HG03378 (cell line): ENCODE data around the gene PBLD.
"Not testable (repeated sequence)": the region's sequence is repeated elsewhere in the genome, so short reads cannot be mapped to it uniquely, and the experiment has no call there.

Experiments
- ATAC-seq: cut with Tn5 transposase; IDR thresholded peaks from one replicate; pipeline ENCODE4 v1.9.1; 2021; ENCODE audit warnings: mild to moderate bottlenecking, moderate library complexity; ENCODE audit not compliant: unreplicated experiment

PBLD gene

GRCh38 chr10:68284062-68285001 is 48.4 kb downstream of the PBLD start:
- ATAC-seq, result no peak

GRCh38 chr10:68280758-68281157 is 52.0 kb downstream of the PBLD start:
- ATAC-seq, result no peak

DNA sequence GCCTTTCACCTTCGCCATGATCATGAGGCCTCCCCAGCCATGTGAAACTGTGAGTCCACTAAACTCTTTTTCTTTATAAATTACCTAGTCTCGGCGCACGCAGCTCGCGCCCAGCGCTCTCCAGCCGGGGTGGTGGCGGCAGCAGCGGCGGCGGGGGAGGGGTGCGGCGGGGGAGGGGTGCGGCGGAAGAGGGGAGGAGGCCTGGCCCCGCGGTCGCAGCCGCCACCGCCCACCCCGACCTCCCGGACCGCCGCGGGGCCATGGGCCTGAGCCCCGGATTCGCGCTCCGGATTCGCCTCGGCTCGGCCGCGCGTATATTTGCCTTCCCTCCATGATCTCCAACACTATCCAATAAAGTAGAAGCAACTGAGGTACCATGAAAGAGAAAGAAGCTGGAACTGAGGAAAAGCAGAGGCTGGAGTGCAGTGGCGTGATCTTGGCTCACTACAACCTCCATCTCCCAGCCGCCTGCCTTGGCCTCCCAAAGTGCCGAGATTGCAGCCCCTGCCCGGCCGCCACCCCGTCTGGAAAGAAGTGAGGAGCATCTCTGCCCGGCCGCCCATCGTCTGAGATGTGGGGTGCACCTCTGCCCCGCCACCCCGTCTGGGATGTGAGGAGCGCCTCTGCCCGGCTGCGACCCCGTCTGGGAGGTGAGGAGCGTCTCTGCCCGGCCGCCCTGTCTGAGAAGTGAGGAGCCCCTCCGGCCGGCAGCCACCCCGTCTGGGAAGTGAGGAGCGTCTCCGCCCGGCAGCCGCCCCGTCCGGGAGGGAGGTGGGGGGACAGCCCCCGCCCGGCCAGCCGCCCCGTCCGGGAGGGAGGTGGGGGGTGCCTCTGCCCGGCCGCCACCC is 53.6 kb downstream of the PBLD start:
- ATAC-seq, result not testable (repeated sequence)

GRCh38 chr10:68277814-68278213 is 54.9 kb downstream of the PBLD start:
- not testable (repeated sequence) for ATAC-seq

DNA sequence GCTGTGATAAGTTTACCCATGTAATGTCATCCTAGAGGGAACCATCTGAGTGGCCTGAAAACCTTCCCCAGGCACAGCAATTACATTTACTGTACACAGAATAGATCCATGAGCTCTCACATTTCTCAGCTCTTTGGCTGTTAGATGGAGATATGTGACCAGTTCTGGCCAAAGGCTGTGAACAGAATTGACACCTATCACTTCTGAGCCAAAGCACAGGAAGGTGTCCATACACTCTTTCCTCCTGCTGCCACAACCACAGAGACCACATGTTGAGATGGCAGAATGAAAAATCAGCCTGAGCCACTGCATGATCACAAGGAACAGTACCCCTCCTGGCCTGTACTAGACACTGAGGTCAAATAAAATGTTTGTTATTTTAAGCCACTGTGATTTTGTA is 56.5 kb downstream of the PBLD start:
- ATAC-seq, result no peak

DNA sequence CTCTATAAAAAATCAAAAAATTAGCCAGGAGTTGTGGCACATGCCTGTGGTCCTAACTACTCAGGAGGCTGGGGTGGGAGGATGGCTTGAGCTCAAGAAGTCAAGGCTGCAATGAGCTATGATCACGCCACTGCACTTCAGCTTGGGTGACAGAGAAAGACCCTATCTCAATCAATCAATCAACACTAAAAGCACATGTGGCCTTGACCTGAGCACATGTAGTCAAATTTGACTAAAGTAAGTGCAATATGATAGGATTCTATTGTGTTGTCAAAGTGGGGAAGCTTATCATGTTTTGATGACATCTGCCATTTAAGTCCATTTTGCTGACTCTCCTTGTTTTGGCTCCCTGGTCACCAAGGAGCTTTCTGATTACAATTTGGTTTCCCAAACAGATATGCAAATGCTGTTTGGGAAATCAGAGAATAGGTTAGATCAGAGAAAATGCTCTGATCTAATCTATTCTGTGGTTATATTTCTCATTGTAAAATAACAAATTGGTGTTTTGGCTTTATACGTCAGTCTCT is 57.1 kb downstream of the PBLD start:
- ATAC-seq, result no peak

DNA sequence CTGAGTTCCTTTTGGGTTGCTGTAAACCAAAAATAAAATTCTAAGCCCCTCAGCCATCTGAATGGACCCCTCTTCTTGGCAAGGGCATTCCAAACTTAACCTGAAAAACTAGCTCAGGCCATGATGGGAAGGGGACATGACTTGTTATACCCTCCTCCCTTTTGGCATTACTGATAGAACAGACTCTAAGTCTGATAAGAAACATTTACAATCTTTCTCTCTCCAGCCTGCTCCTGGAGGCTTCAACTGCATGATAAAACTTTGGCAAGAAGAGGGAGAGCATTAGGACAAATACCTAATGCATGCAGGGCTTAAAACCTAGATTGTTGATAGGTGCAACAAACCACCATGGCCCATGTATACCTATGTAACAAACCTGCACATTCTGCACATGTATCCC is 59.9 kb downstream of the PBLD start:
- no peak for ATAC-seq

DNA sequence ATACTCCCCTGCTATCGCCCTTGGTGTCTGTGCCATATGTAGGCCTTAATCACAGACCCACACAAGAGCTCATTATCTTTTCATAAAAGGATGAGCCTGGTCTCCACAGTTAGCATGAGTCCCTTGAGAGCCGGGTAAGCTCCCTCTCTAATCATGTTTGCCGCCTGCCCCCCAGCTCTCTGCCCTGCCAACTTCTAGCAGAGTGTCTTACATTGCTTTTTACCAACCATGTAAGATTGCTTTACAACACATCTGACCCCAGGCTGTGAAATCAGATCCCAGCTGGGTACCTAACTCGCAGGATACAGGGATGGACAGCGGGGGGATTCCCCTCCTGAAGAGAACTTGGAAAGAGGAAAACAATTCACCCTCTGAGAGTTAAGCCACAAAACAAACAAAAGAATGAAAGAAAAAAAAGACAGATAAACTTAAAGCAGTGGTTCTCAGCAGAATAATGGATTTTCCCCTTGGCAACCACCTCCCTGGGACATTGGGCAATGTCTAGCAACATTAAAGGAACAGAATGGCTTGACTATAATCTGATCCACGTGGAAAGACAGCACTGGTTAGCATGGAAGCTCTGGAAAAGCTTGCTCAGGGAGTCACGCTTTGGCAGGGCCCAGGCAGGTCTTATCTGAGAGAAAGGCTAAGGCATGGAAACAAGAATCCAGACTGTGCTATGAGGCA is 61.4 kb downstream of the PBLD start:
- ATAC-seq, result no peak

DNA sequence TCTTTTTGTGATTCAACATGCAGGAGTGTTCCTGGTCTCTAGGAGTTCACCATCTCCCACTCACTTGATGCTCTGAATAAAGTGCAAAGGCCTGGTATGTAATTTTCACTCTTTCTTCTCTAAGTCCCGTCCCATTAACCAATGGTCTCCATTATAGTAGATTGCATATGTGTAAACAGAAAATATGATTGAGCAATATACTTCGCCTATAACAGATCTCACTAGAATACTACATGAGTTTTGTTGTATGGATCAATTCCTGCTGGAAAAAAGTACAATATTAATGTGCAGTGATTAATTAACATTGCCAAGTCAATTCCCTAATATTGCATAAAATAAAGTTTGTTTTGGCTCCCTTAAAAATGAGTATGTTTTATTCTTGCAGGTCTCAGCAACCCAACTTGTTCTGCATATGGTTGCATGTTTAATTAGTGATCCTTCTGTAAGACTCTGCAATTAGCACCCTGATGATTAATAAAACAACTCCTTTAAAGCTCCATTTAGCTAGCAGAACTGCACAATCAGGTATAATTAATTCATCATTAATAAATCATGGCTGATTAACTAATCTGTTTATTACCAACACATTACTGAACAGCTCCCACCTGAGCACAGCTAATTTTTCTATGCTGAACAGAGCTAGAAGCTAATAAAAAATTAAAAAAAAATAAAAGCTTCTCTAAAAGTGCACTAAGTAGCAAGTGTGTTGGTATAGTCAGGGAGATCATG is 63.0 kb downstream of the PBLD start:
- no peak for ATAC-seq

- no peak for ATAC-seq
Measured at GRCh38 chr10:68261132-68261856, 71.4 kb downstream of the PBLD start.

DNA sequence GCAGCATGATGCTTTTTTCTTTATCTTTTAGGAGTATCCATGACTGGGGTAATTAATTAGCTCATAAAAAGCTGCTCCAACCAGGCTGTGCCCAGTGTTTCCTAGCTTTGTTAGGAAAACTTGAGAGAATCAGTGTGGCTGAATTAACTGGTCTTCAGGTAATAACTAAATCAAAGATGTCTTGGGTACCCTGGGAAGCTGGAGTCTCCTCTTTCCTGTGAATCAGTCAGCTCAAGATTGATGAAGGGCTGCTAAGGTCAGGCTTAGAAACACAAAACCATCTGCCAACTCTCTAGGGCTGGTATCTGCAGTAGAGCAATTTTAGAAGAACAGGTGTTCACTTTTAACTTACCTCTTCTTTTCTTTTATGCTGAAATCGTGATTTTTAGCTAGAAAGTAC is 79.4 kb downstream of the PBLD start:
- ATAC-seq, result no peak

- peak; percentile 58 for ATAC-seq
Measured at GRCh38 chr10:68251625-68252495, 80.9 kb downstream of the PBLD start.

DNA sequence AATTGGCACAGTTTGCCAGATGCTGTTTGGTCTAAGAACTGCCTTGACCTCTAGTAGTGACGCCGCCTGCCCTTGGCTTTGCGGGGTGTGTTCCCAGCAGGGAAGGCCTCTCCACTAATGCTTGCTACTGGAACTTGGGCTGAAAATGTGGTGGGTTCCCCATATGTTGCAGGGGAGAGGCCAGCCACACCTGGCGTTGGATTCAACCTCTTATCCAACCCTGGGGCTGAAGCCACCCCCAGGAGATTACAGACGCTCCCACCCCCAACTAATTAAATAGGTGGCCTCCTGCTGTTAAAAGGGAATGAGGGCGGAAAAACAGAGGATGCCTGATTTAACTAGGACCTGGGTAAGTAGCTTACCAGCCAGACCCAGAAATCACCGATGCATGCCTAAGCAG is 81.6 kb downstream of the PBLD start:
- no peak for ATAC-seq

DNA sequence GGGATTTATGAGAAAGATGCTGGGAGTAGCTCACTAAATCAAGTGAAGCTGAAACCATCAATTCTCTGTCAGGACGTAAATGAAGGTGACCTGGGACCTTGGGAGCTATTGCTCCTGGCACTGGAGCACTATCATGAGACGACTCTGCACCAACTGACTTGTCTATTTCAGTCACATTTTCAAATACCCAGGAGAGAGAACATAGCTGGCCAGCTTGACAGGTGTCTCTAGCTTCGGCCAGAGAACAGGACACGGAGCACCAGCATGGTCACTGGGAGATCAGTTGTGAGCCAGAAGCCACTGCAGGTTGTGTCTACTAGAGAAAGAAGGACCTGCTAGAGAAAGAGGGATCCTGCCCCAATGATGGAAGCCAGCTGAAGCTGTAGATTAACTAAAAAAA is 83.4 kb downstream of the PBLD start:
- ATAC-seq, result no peak

- ATAC-seq, result no peak
Measured at GRCh38 chr10:68247931-68248330, 84.8 kb downstream of the PBLD start.

- ATAC-seq, result not testable (repeated sequence)
Measured at GRCh38 chr10:68246397-68246796, 86.3 kb downstream of the PBLD start.

GRCh38 chr10:68242051-68242450 is 90.7 kb downstream of the PBLD start:
- ATAC-seq, result no peak

- ATAC-seq, result no peak
Measured at GRCh38 chr10:68239596-68240150, 93.1 kb downstream of the PBLD start.
